GM12878 (cell line): ENCODE results near the gene FGD6. TPM values are rescaled to one million over a fixed set of nuclear protein-coding genes. Genes with fewer than 3 reads are reported as not detected.
A peak's percentile ranks its signal among the peaks of the same experiment; 100 is the strongest.

Experiments
- E4F1 ChIP-seq: fragments of 450-650 bp; IDR thresholded peaks from 2 replicates; pipeline ENCODE4 v1.6.1; 2018; ENCODE audit warnings: borderline replicate concordance, mild to moderate bottlenecking; ENCODE audit not compliant: partially characterized antibody
- HDAC6 ChIP-seq: fragments of 200-600 bp; sonication (generic); IDR thresholded peaks from one replicate; pipeline ENCODE4 v1.8.0; 2017; ENCODE audit warnings: antibody characterized with exemption; ENCODE audit not compliant: unreplicated experiment
- POU2F2 ChIP-seq: IDR thresholded peaks from 3 replicates; pipeline ENCODE4 v1.6.1; 2011; ENCODE audit warnings: low read depth, mild to moderate bottlenecking, low read length, borderline replicate concordance
- YBX1 ChIP-seq: fragments of 450-650 bp; IDR thresholded peaks from 2 replicates; pipeline ENCODE4 v1.6.1; 2016; ENCODE audit warnings: antibody characterized with exemption
- ZNF592 ChIP-seq: fragments of 450-650 bp; IDR thresholded peaks from 2 replicates; pipeline ENCODE4 v1.6.1; 2017; ENCODE audit warnings: mild to moderate bottlenecking, moderate library complexity
- polyA plus RNA-seq, 11 experiments: library from polyadenylated mRNA; depleted of rRNA in 4 of 11; unstranded in 6 of 11; stranded (reverse) in 5 of 11; fragments of >200 nt; fragmentation: Nextera tagmentation in 4 of 11; fragmentation: Illumina TruSeq in 1 of 11; extraction: Ambion mirVana in 4 of 11; extraction: Trizol in 1 of 11; gene quantifications; 1 replicate in 1 of 11; 2 replicates in 10 of 11; pipeline versions ENCODE4 v1.2.1 to v1.2.3, GENCODE V29; 2011 to 2016; ENCODE audit warnings: inconsistent platforms in 2 of 11, missing spikeins in 2 of 11, low read depth in 1 of 11
- total RNA-seq, 4 experiments: library from RNA; depleted of rRNA in 3 of 4; stranded (reverse); fragments of >200 nt in 3 of 4; fragmentation: Illumina TruSeq in 1 of 4; extraction: Trizol in 1 of 4; gene quantifications; 2 replicates each; pipeline versions ENCODE4 v1.2.1 to v1.2.3, GENCODE V29; 2013 to 2021

Gene FGD6
- total and polyA plus RNA-seq, 10 of the 15 experiments (the other 5 are each of a cell fraction or from before 2014, with no cell fraction given) = 2.4 to 15.5 (median 8.9) TPM

DNA sequence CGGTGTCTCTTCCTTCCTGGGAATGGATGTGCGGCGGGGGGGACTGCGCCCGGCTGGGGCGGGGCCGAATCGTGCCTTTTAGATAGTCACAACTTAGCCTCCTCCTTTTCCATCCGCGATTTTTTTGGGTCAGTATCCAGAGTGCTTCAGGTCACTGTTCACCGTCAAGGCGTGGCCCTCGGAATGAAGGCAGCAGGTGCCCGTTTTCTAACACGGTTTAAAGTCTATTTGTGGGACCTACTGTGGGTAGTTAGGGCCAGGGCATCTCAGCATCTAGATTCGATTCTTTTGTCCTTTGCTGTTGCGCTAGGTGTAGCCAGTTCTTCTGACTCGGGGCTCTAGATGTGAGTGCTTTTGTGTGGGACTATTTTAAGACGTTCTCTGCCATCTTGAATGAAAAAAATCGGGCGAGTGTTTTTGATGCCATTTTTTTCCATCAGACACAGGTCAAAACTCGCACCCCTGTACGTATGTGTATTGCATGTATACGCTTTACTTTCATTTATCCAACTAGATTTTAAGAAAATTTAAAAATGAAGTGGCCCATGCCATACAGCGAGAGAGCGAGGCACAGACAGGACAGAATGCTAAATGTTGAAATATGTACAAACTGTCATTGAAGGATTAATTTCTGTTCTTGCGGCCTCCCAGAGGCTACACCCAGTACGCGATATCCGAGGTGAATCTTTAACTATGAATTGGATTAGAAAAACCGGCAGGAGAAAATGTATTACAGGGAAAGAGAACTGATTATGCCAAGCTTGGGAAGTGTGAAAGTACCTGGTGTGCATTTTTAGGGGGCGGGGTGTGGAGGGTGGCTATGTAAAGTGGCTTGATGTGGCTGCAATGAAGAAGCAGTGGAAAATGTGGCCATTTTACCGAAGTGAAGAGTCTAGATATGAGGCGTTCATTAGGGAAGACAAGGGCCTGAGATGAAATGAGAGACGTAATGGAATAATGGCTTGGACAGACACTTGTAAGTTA is 1.2 kb upstream of the FGD6 start (continued):
- TF ChIP-seq ZNF592 (no peak), HDAC6 (no peak), E4F1 (no peak), YBX1 (no peak), POU2F2 (peak; percentile 68; the same call in 1 of the 3 replicates)
